GM12892 (cell line): ENCODE measurements around the gene PIGZ.

Experiments used
- POLR2A ChIP-seq: IDR thresholded peaks from 2 replicates; pipeline ENCODE4 v1.6.1; 2011; ENCODE audit warnings: low read depth, low read length, control low read depth
- POLR2AphosphoS5 ChIP-seq: IDR thresholded peaks from 2 replicates; pipeline ENCODE4 v1.6.1; 2011; ENCODE audit warnings: low read depth, low read length, control low read depth

DNA sequence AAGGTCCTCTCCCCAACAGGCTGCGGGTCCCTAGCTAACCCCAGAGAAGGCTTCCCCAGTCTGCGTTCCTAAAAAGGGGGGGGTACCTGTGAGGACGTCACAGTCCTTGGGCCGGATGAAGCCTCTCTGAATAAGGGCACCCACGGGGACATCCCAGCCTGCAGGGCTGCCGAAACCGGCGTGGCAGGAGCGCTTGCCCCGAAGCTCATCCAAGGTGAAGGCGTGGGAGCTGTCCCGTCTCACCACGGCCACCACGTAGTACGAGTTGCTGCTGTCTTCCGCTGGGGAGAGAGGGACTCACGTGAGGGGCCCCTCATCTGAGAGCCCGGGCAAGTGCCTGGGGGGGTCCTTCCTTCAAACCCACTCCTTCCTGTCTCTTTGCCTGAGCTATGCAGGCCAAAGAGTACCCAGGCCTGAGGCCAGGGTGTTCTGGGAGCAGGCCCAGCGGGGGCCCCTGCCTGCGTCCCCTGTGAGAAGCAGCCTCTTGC lies 40.9 kb upstream of the PIGZ start:
- TF ChIP-seq POLR2A, result no peak
- no peak for TF ChIP-seq POLR2AphosphoS5
